ENCODE results near the gene CPA4.

Gene CPA4

GRCh38 chr7:130270947-130271800 is 21.8 kb upstream of the CPA4 start:
- Mint-ChIP-seq H3K4me1 (peaks cover 5% of the 10 kb centered on the region), H3K27ac (no peak overlapping the region), H3K4me3 (no peak overlapping the region), H3K9me3 (no peaks in the 10 kb centered on the region), H3K27me3 (peaks cover 12% of the 10 kb centered on the region), H3K36me3 (ENCODE audit: low read depth) (no peaks in the 10 kb centered on the region)
- DNase-seq = no peak
- no peak for ATAC-seq

DNA sequence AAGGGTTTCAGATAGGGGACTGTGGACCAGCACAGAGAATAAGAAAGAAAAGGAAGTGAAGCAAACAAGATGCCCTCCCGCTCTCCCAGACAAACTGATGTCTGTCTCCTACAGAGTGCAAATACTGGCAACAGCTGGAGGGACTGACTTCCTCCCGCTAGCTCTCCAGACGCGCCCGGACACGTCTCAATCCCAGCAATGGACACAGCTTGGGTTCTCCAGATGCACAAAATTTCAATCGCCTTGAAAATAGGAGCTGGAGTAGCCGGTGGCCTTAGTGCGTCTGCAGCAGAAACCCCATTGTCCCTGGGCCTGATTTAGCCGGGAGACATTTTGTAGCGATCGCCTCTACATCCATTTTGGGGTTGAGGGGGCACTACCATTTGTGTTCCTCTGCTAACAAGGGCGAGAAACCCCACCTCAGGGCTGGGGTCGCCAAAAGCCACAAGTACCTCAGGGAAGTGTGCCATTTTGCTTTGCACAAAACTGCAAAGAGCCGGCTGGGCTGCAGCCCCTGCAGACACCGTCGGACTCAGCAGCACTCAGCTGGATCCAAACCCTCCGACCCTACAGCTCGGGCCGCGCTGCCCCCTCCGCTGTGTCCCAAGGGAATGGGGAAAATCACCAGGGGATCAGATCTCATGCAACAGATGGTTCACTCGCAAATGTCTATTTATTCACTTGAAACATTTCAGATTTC is 20.4 kb upstream of the CPA4 start:
- peaks cover 12% of the 10 kb centered on the region for H3K27me3 Mint-ChIP-seq
- no peak overlapping the region for H3K4me3 Mint-ChIP-seq
- ATAC-seq = no peak
- DNase-seq = no peak
- H3K27ac Mint-ChIP-seq = no peak overlapping the region
- no peaks in the 10 kb centered on the region for H3K36me3 Mint-ChIP-seq (ENCODE audit: low read depth)
- H3K9me3 Mint-ChIP-seq = no peaks in the 10 kb centered on the region
- H3K4me1 Mint-ChIP-seq = peaks cover 17% of the 10 kb centered on the region

- peaks cover 11% of the 10 kb centered on the region for H3K27me3 Mint-ChIP-seq
These were observed 19.7 kb upstream of the CPA4 start for GRCh38 chr7:130273081-130273932.

DNA sequence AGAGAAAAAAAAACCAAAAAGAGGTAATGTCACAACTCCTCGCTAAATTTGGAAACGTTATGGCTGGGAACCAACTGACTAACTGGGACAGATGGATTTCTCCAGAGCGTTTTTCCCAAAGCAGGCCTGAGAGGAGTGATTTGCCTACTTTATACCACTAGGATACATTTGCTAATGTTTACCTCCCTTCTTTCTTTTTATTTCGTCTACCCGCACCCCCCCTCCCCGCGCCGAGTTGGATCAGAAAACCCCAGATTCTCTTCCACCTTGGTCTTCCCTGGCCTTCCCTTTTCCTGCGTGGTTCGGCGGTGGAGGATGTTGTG is 19.1 kb upstream of the CPA4 start:
- no peak for ATAC-seq
- Mint-ChIP-seq H3K9me3 (no peaks in the 10 kb centered on the region), H3K36me3 (ENCODE audit: low read depth) (no peaks in the 10 kb centered on the region), H3K4me1 (peaks cover 22% of the 10 kb centered on the region), H3K27me3 (peaks cover 11% of the 10 kb centered on the region), H3K4me3 (no peak overlapping the region), H3K27ac (no peak overlapping the region)
- no peak for DNase-seq

More at GRCh38 chr7:130273081-130273932, 19.7 kb upstream of the CPA4 start:
- no peak for DNase-seq
- Mint-ChIP-seq H3K4me1 (peaks cover 22% of the 10 kb centered on the region), H3K36me3 (ENCODE audit: low read depth) (no peaks in the 10 kb centered on the region), H3K9me3 (no peaks in the 10 kb centered on the region), H3K27ac (no peak overlapping the region), H3K4me3 (peak overlapping the region; percentile 38)
- ATAC-seq = no peak

GRCh38 chr7:130274296-130274695 is 18.7 kb upstream of the CPA4 start:
- Mint-ChIP-seq H3K36me3 (ENCODE audit: low read depth) (no peaks in the 10 kb centered on the region), H3K27me3 (peaks cover 11% of the 10 kb centered on the region), H3K4me1 (peaks cover 22% of the 10 kb centered on the region), H3K9me3 (no peaks in the 10 kb centered on the region), H3K4me3 (no peak overlapping the region), H3K27ac (no peak overlapping the region)
- no peak for ATAC-seq
- DNase-seq = no peak

DNA sequence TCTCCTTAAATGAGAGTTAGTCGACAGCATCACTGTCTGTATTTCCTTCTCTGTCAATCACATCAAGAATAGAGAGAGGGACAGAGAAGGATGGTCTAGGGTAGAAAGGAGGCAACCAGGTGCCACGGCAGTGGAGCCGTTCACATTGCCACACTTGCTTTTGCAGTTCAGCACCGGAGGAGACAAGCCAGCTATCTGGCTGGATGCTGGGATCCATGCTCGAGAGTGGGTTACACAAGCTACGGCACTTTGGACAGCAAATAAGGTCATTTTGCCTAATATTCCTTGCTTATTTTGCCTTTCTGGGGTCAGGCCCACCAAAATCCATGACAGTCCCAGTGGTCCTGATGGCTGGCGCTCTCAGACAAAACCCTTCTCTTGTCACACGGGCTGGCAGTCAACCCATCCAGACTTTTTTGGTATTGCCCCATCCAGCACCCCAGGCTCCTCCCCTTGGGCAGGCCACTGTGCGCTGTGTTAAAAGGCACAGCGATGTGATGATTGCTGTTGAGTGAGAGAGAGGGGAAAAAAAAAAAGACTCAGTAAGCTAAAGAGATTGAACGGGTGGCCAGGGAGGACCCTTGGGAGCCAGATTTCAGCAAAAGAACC is 17.9 kb upstream of the CPA4 start:
- H3K9me3 Mint-ChIP-seq = no peaks in the 10 kb centered on the region
- no peak overlapping the region for H3K4me3 Mint-ChIP-seq
- H3K27me3 Mint-ChIP-seq = peaks cover 11% of the 10 kb centered on the region
- ATAC-seq (no peak), DNase-seq (no peak)
- H3K36me3 Mint-ChIP-seq (ENCODE audit: low read depth) = no peaks in the 10 kb centered on the region
- H3K4me1 Mint-ChIP-seq = peaks cover 22% of the 10 kb centered on the region
- no peak overlapping the region for H3K27ac Mint-ChIP-seq

- Mint-ChIP-seq H3K4me3 (no peak overlapping the region), H3K27me3 (peaks cover 11% of the 10 kb centered on the region), H3K4me1 (peaks cover 22% of the 10 kb centered on the region), H3K36me3 (ENCODE audit: low read depth) (no peaks in the 10 kb centered on the region), H3K9me3 (no peaks in the 10 kb centered on the region), H3K27ac (no peak overlapping the region)
- no peak for ATAC-seq
- DNase-seq = no peak
These were observed 17.1 kb upstream of the CPA4 start for GRCh38 chr7:130275826-130276297.

DNA sequence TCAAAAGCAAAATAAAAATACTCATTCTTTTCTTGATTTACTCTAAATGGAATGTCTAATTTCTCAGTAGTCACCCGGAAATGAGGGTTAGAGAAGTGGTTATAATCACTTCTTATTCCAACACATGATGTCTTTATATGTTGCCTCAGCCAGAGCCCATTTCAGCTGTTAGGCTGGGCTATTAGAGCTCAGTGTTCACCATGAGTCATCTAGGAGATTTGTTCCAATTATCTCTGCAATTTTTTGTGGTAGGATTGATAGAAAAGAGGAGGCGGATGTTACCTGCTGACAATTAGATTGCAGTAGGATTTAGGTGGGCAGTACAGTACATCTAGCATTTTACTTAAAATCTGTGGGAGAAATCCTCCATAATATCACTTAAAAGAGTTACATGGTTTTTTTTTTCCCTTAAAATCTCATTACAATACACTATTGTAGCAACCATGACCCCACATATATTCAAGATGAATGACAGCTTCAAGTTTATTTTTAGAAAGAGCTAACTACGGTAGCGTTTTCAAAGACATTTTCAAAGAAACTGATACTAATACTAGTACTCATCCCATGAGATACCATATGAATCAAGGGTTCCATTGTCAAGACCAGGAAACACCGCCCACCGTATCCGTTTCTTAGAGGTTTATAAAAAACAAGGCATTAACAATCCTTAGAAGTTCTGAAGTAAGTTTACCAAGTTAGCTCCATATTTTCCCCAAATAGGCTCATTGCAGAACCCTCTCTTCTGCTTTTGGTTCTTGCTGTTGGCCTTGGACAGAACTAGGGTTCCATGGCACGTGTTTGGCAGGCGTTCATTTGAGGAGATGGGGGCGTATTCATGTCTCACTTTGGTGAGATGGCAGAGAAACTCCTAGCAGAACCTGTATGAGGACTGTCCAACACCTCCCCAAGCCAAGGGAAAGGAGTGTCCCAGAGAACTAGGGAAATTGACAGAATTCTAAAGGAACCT is 15.9 kb upstream of the CPA4 start:
- Mint-ChIP-seq H3K4me3 (peak overlapping the region; percentile 24), H3K27ac (peak overlapping the region; percentile 79), H3K9me3 (no peaks in the 10 kb centered on the region), H3K4me1 (peaks cover 22% of the 10 kb centered on the region), H3K27me3 (peaks cover 9% of the 10 kb centered on the region), H3K36me3 (ENCODE audit: low read depth) (no peaks in the 10 kb centered on the region)
- DNase-seq (peak; percentile 21), ATAC-seq (peak; percentile 76)

GRCh38 chr7:130277763-130278643 is 15.0 kb upstream of the CPA4 start:
- no peaks in the 10 kb centered on the region for H3K9me3 Mint-ChIP-seq
- H3K4me3 Mint-ChIP-seq = no peak overlapping the region
- H3K27me3 Mint-ChIP-seq = peaks cover 8% of the 10 kb centered on the region
- DNase-seq = no peak
- H3K36me3 Mint-ChIP-seq (ENCODE audit: low read depth) = no peaks in the 10 kb centered on the region
- peak overlapping the region; percentile 79 for H3K27ac Mint-ChIP-seq
- ATAC-seq = no peak
- peaks cover 21% of the 10 kb centered on the region for H3K4me1 Mint-ChIP-seq

DNA sequence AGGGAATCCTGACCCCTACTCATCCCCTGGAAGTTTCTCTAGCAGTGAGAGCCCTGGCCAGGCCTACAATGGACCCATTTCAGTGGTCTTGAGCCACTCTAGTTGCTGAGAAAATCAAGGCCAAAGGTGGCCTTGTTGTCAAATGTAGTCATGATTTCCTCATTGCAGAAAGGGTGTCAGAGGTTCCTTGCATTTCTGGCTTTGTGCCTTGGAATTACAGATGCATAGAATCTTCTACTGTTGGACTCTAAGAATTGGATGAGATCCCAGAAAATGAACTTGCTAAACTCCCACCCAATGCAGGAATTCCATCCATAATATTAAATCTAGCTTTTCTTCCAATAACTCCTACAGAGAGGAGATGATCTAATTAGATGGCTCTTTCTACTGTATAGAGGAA is 14.1 kb upstream of the CPA4 start:
- H3K36me3 Mint-ChIP-seq (ENCODE audit: low read depth) = no peaks in the 10 kb centered on the region
- no peak for DNase-seq
- no peak for ATAC-seq

DNA sequence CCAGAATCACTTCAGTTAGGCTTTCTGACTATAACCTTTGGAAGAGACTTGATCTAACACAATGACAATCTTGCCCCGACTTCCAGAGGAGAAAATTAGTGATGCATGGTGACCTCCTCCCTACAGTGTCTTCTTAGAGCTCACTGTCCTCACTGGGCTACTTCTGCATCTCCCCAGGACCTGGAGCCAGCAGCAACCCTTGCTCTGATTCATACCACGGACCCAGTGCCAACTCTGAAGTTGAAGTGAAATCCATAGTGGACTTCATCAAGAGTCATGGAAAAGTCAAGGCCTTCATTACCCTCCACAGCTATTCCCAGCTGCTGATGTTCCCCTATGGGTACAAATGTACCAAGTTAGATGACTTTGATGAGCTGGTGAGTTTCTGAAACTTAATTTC is 13.7 kb upstream of the CPA4 start:
- H3K27ac Mint-ChIP-seq = no peak overlapping the region
- ATAC-seq = no peak
- DNase-seq = no peak
- peaks cover 3% of the 10 kb centered on the region for H3K27me3 Mint-ChIP-seq
- H3K36me3 Mint-ChIP-seq (ENCODE audit: low read depth) = no peaks in the 10 kb centered on the region
- no peaks in the 10 kb centered on the region for H3K9me3 Mint-ChIP-seq
- H3K4me3 Mint-ChIP-seq = no peak overlapping the region
- peaks cover 19% of the 10 kb centered on the region for H3K4me1 Mint-ChIP-seq

More for the DNA sequence above, 14.1 kb upstream of the CPA4 start:
- Mint-ChIP-seq H3K9me3 (no peaks in the 10 kb centered on the region), H3K4me1 (peaks cover 19% of the 10 kb centered on the region), H3K27ac (no peak overlapping the region), H3K4me3 (no peak overlapping the region), H3K27me3 (peaks cover 5% of the 10 kb centered on the region)

- ATAC-seq (no peak), DNase-seq (no peak)
- H3K9me3 Mint-ChIP-seq = no peaks in the 10 kb centered on the region
- H3K36me3 Mint-ChIP-seq (ENCODE audit: low read depth) = no peaks in the 10 kb centered on the region
- H3K4me1 Mint-ChIP-seq = peaks cover 19% of the 10 kb centered on the region
- no peak overlapping the region for H3K27ac Mint-ChIP-seq
- peaks cover under 1% of the 10 kb centered on the region for H3K27me3 Mint-ChIP-seq
- H3K4me3 Mint-ChIP-seq = no peak overlapping the region
These were observed 13.1 kb upstream of the CPA4 start for GRCh38 chr7:130279906-130280305.

GRCh38 chr7:130281260-130281659 is 11.7 kb upstream of the CPA4 start:
- peaks cover 17% of the 10 kb centered on the region for H3K4me1 Mint-ChIP-seq
- DNase-seq = no peak
- H3K27me3 Mint-ChIP-seq = peaks cover 3% of the 10 kb centered on the region
- no peaks in the 10 kb centered on the region for H3K36me3 Mint-ChIP-seq (ENCODE audit: low read depth)
- H3K27ac Mint-ChIP-seq = no peak overlapping the region
- no peak for ATAC-seq
- no peaks in the 10 kb centered on the region for H3K9me3 Mint-ChIP-seq
- no peak overlapping the region for H3K4me3 Mint-ChIP-seq

Data from activated naive CD8-positive, alpha-beta T cell treated with anti-CD3 and anti-CD28 coated beads, Interleukin-2, amount 50 U/mL, for 24 hours (primary cell).